ENCODE results near the gene FASLG. TPM values are rescaled to one million over a fixed set of nuclear protein-coding genes. Genes with fewer than 3 reads are reported as not detected.
A peak's percentile ranks its signal among the peaks of the same experiment; 100 is the strongest.

FASLG gene
- total RNA-seq, 1 experiment from 2014 or later = not detected

DNA sequence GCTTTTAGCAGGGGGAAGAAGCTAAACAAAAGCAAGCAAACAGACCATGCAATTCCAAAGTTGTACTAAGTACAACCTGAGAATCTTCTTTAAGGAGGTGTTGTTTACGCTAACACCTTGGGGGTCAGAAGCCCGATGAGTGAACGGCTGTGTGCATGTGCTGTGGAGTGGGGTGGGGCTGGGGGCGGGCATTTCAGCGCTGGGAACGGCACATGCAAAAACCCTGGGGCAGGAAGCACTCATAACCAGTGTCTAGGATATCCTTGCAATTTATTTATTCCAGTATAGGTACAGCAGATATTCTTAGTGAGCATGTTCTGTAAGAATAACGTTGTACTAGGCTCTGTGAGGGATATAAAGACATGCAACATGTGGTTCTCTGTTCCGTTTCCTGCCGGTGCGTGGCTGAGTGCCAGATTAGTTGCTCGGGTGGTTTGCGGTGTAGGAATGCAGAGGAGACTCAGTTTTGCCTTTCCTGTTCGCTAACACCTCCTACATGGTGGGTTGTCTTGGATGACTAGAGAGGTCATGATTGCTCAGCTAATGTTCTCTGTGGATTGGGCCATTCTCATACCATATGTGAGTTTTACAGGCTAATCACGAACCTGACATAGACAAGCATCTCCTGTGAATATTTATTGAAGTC lies 3.7 kb downstream of the FASLG start:
- Histone ChIP-seq H3K36me3 (ENCODE audit: insufficient read depth, low read length, poor library complexity, severe bottlenecking) (no peaks in the 10 kb centered on the region), H3K27me3 (replicated peaks; ENCODE audit: insufficient read depth, low read depth, low read length, poor library complexity) (no peaks in the 10 kb centered on the region), H3K9me3 (ENCODE audit: low read depth, low read length, poor library complexity, severe bottlenecking) (no peaks in the 10 kb centered on the region), H3K4me1 (ENCODE audit: insufficient read depth, low read length, poor library complexity, severe bottlenecking) (no peaks in the 10 kb centered on the region), H3K27ac (ENCODE audit: low read depth, low read length, poor library complexity, severe bottlenecking) (no peak overlapping the region), H3K4me3 (ENCODE audit: low read depth, low read length, poor library complexity, severe bottlenecking) (no peak overlapping the region)
- no TSS peak for BruUV-seq (replicated peaks)
- CTCF ChIA-PET = interaction anchor here (0.5 kb wide), 1 partner anchor 12 kb away, joined by 3 read pairs; no protein-coding TSS in a partner anchor
- intact Hi-C loops (cut with micrococcal nuclease; ENCODE audit: unreplicated experiment) = no loop called here
- TF ChIP-seq EZH2 (IDR thresholded peaks at IDR 0.05; ENCODE audit: borderline replicate concordance, low read depth, low read length, poor library complexity, severe bottlenecking) = no peak
- no peak for TF ChIP-seq CTCF (conservative IDR thresholded peaks at IDR 0.05; ENCODE audit: low read depth, low read length)
- DNase-seq (ENCODE audit: low spot score) = peak; percentile 77
- POLR2A ChIA-PET (ENCODE audit: low non-redundant PET) = no interaction called here

DNA sequence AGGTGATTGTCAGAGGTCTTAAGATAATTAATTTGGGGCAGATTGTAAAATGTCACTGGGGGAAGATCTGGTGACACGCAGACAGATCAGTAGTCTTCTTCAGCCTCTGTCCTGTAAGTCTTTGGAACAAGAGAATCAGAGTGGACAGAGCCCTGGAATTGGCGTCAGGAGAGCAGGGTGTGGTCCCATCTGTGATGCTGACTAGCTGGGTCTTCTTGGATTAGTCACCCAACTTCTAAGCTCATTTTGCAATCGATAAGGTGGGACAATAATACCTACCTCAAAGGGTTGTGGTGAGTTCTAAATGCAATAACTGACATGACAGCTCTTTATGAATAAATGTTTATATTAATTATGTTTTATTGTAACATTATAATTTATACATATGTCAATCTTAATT lies 4.8 kb downstream of the FASLG start:
- H3K27ac ChIP-seq (ENCODE audit: low read depth, low read length, poor library complexity, severe bottlenecking) = no peak overlapping the region
- no peaks in the 10 kb centered on the region for H3K36me3 ChIP-seq (ENCODE audit: insufficient read depth, low read length, poor library complexity, severe bottlenecking)
- TF ChIP-seq EZH2 (IDR thresholded peaks at IDR 0.05; ENCODE audit: borderline replicate concordance, low read depth, low read length, poor library complexity, severe bottlenecking) = no peak
- no peak for TF ChIP-seq CTCF (conservative IDR thresholded peaks at IDR 0.05; ENCODE audit: low read depth, low read length)
- no peaks in the 10 kb centered on the region for H3K27me3 ChIP-seq (replicated peaks; ENCODE audit: insufficient read depth, low read depth, low read length, poor library complexity)
- no peaks in the 10 kb centered on the region for H3K9me3 ChIP-seq (ENCODE audit: low read depth, low read length, poor library complexity, severe bottlenecking)
- POLR2A ChIA-PET (ENCODE audit: low non-redundant PET) = no interaction called here
- no TSS peak for BruUV-seq (replicated peaks)
- no peak for DNase-seq (ENCODE audit: low spot score)
- intact Hi-C loops (cut with micrococcal nuclease; ENCODE audit: unreplicated experiment) = no loop called here
- CTCF ChIA-PET = no interaction called here
- no peaks in the 10 kb centered on the region for H3K4me1 ChIP-seq (ENCODE audit: insufficient read depth, low read length, poor library complexity, severe bottlenecking)
- H3K4me3 ChIP-seq (ENCODE audit: low read depth, low read length, poor library complexity, severe bottlenecking) = no peak overlapping the region

- DNase-seq (ENCODE audit: low spot score) = no peak
- POLR2A ChIA-PET (ENCODE audit: low non-redundant PET) = no interaction called here
- CTCF ChIA-PET = no interaction called here
Measured at GRCh38 chr1:172668097-172668496, 9.2 kb downstream of the FASLG start.

More at GRCh38 chr1:172668097-172668496, 9.2 kb downstream of the FASLG start:
- no peaks in the 10 kb centered on the region for H3K9me3 ChIP-seq (ENCODE audit: low read depth, low read length, poor library complexity, severe bottlenecking)
- H3K27me3 ChIP-seq (replicated peaks; ENCODE audit: insufficient read depth, low read depth, low read length, poor library complexity) = no peaks in the 10 kb centered on the region
- BruUV-seq (replicated peaks) = no TSS peak
- H3K4me1 ChIP-seq (ENCODE audit: insufficient read depth, low read length, poor library complexity, severe bottlenecking) = no peaks in the 10 kb centered on the region
- no peaks in the 10 kb centered on the region for H3K36me3 ChIP-seq (ENCODE audit: insufficient read depth, low read length, poor library complexity, severe bottlenecking)
- no peak overlapping the region for H3K4me3 ChIP-seq (ENCODE audit: low read depth, low read length, poor library complexity, severe bottlenecking)
- TF ChIP-seq CTCF (conservative IDR thresholded peaks at IDR 0.05; ENCODE audit: low read depth, low read length) (no peak), EZH2 (IDR thresholded peaks at IDR 0.05; ENCODE audit: borderline replicate concordance, low read depth, low read length, poor library complexity, severe bottlenecking) (no peak)
- no peak overlapping the region for H3K27ac ChIP-seq (ENCODE audit: low read depth, low read length, poor library complexity, severe bottlenecking)
- intact Hi-C loops (cut with micrococcal nuclease; ENCODE audit: unreplicated experiment) = no loop called here
